Limb (tissue), 2 donors: ENCODE measurements around the gene HOXB7.
A peak's percentile ranks its signal among the peaks of the same experiment; 100 is the strongest.

Experiments used
- DNase-seq, 2 donors: peaks; one replicate each; pipeline ENCODE4 v3.0.0-alpha.2; 2016; ENCODE audit errors: extremely low spot score in 2 of 2

The HOXB7 gene

GRCh38 chr17:48595278-48595999, 15.4 kb downstream of the HOXB7 start:
- DNase-seq, result peak in 1 of 2 donors; percentile 51

- DNase-seq, result peak in 1 of 2 donors; percentile 71
Observed at GRCh38 chr17:48594538-48595277, 16.1 kb downstream of the HOXB7 start.

GRCh38 chr17:48593840-48594537, 16.8 kb downstream of the HOXB7 start:
- peak; percentile 73 to 95 for DNase-seq

GRCh38 chr17:48593126-48593829, 17.5 kb downstream of the HOXB7 start, which contains the start of gene HOXB5:
HOXB5 (minus strand) TSS chr17:48593779; CDS start chr17:48593682, 97 bp downstream.
- DNase-seq, result peak in 1 of 2 donors; percentile 72

- peak in 1 of 2 donors; percentile 62 for DNase-seq
Observed at GRCh38 chr17:48592577-48592976, 18.2 kb downstream of the HOXB7 start.

GRCh38 chr17:48592057-48592514, 18.7 kb downstream of the HOXB7 start:
- DNase-seq, result peak in 1 of 2 donors; percentile 57

GRCh38 chr17:48591255-48592056, 19.4 kb downstream of the HOXB7 start:
- DNase-seq, result no peak

- no peak for DNase-seq
Observed at GRCh38 chr17:48590607-48591161, 20.1 kb downstream of the HOXB7 start.

GRCh38 chr17:48589831-48590606, 20.8 kb downstream of the HOXB7 start, which contains the start of gene HOXB3:
HOXB3 (minus strand) TSS chr17:48590241; CDS start chr17:48552474, 37,767 bp downstream.
- peak in 1 of 2 donors; percentile 67 for DNase-seq

- no peak for DNase-seq
Observed at GRCh38 chr17:48589060-48589830, 21.6 kb downstream of the HOXB7 start.

- no peak for DNase-seq
Observed at GRCh38 chr17:48588528-48588927, 22.3 kb downstream of the HOXB7 start.

GRCh38 chr17:48588074-48588415, 22.8 kb downstream of the HOXB7 start:
- DNase-seq, result no peak

GRCh38 chr17:48587276-48588073, 23.3 kb downstream of the HOXB7 start:
- no peak for DNase-seq

GRCh38 chr17:48586355-48587258, 24.2 kb downstream of the HOXB7 start:
- DNase-seq, result peak in 1 of 2 donors; percentile 66

GRCh38 chr17:48584223-48584741, 26.5 kb downstream of the HOXB7 start:
- no peak for DNase-seq

GRCh38 chr17:48583708-48584222, 27.1 kb downstream of the HOXB7 start:
- DNase-seq, result no peak
